ENCODE data around the gene RBPJ.

DNA sequence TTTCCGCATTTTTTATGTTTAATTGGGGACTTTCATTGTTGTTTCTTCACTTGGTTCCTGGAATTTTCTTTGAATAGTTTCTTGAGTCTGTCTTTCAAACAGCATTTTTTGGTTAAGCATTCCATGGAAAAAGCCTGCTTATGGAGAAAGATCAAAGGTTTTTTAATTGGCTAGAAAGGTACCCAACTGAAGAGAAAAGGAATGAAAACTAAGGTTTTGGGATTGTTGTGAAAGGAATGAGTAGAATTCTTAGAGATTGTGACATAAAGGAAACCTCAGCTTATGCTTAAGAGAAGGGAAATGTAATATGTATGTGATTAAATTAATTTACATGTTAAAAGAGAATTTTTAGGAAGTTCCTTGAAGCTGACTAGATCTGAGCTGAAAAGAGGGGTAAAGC is 86.7 kb downstream of the RBPJ start:
- TF ChIP-seq, protein P1, sequence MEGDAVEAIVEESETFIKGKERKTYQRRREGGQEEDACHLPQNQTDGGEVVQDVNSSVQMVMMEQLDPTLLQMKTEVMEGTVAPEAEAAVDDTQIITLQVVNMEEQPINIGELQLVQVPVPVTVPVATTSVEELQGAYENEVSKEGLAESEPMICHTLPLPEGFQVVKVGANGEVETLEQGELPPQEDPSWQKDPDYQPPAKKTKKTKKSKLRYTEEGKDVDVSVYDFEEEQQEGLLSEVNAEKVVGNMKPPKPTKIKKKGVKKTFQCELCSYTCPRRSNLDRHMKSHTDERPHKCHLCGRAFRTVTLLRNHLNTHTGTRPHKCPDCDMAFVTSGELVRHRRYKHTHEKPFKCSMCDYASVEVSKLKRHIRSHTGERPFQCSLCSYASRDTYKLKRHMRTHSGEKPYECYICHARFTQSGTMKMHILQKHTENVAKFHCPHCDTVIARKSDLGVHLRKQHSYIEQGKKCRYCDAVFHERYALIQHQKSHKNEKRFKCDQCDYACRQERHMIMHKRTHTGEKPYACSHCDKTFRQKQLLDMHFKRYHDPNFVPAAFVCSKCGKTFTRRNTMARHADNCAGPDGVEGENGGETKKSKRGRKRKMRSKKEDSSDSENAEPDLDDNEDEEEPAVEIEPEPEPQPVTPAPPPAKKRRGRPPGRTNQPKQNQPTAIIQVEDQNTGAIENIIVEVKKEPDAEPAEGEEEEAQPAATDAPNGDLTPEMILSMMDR (conservative IDR thresholded peaks at IDR 0.05; ENCODE audit: low read length), result no peak
- TF ChIP-seq EZH2phosphoT487 (IDR thresholded peaks at IDR 0.05; ENCODE audit: borderline replicate concordance), result no peak

All from Loucy (cell line).